ENCODE measurements around the gene OSBPL8.

- TF ChIP-seq CTCF (IDR thresholded peaks at IDR 0.05) = no peak
- no peak for TF ChIP-seq POLR2A (IDR thresholded peaks at IDR 0.05)
These were observed 160.5 kb downstream of the OSBPL8 start for GRCh38 chr12:76399040-76399439.
